NCI-H446 (cell line): ENCODE results near the gene GPATCH4.
"Not testable (repeated sequence)": the region's sequence is repeated elsewhere in the genome, so short reads cannot be mapped to it uniquely, and the experiment has no call there.

Experiments
- DNase-seq, 2 experiments: peaks; one replicate each; lab custom pipeline; 2025; lab: John Stamatoyannopoulos, UW

The GPATCH4 gene

GRCh38 chr1:156578055-156578454, 23.2 kb downstream of the GPATCH4 start:
- DNase-seq = no peak

- no peak for DNase-seq
Observed at GRCh38 chr1:156577550-156577949, 23.7 kb downstream of the GPATCH4 start.

- DNase-seq = no peak
Observed at GRCh38 chr1:156574039-156574633, 27.1 kb downstream of the GPATCH4 start.

GRCh38 chr1:156572663-156573018, 28.6 kb downstream of the GPATCH4 start:
- no peak for DNase-seq

- peak; percentile 55 to 92 for DNase-seq
Observed at GRCh38 chr1:156571919-156572662, 29.2 kb downstream of the GPATCH4 start, which contains the start of gene IQGAP3. Gene IQGAP3 (minus strand): TSS chr1:156572565. CDS start chr1:156572529, 36 bp downstream.

- peak in 1 of 2 experiments; percentile 14 for DNase-seq
Observed at GRCh38 chr1:156571261-156571852, 29.9 kb downstream of the GPATCH4 start.

- no peak for DNase-seq
Observed at GRCh38 chr1:156566436-156566835, 34.8 kb downstream of the GPATCH4 start.

- no peak for DNase-seq
Observed at GRCh38 chr1:156565519-156565918, 35.8 kb downstream of the GPATCH4 start.

- DNase-seq = no peak
Observed at GRCh38 chr1:156560585-156561163, 40.6 kb downstream of the GPATCH4 start.

GRCh38 chr1:156559797-156560385, 41.4 kb downstream of the GPATCH4 start:
- DNase-seq = no peak

GRCh38 chr1:156559086-156559796, 42.0 kb downstream of the GPATCH4 start:
- DNase-seq = no peak

- no peak for DNase-seq
Observed at GRCh38 chr1:156556354-156556753, 44.9 kb downstream of the GPATCH4 start.

GRCh38 chr1:156555715-156556114, 45.6 kb downstream of the GPATCH4 start:
- DNase-seq = no peak

- no peak for DNase-seq
Observed at GRCh38 chr1:156554971-156555370, 46.3 kb downstream of the GPATCH4 start.

- no peak for DNase-seq
Observed at GRCh38 chr1:156553860-156554485, 47.3 kb downstream of the GPATCH4 start.

- not testable (repeated sequence) for DNase-seq
Observed at GRCh38 chr1:156552937-156553336, 48.3 kb downstream of the GPATCH4 start.

GRCh38 chr1:156552518-156552917, 48.8 kb downstream of the GPATCH4 start:
- DNase-seq = no peak

GRCh38 chr1:156551869-156552268, 49.4 kb downstream of the GPATCH4 start:
- no peak for DNase-seq

- DNase-seq = no peak
Observed at GRCh38 chr1:156551066-156551643, 50.1 kb downstream of the GPATCH4 start.

- no peak for DNase-seq
Observed at GRCh38 chr1:156550346-156550745, 50.9 kb downstream of the GPATCH4 start.

GRCh38 chr1:156549831-156550230, 51.4 kb downstream of the GPATCH4 start:
- DNase-seq = no peak
